ENCODE results near the gene ZNF428. TPM values are rescaled to one million over a fixed set of nuclear protein-coding genes. Genes with fewer than 3 reads are reported as not detected.

ZNF428 gene
- polyA plus RNA-seq, 3 donors: 3.8 to 5.6 (median 3.9) TPM

DNA sequence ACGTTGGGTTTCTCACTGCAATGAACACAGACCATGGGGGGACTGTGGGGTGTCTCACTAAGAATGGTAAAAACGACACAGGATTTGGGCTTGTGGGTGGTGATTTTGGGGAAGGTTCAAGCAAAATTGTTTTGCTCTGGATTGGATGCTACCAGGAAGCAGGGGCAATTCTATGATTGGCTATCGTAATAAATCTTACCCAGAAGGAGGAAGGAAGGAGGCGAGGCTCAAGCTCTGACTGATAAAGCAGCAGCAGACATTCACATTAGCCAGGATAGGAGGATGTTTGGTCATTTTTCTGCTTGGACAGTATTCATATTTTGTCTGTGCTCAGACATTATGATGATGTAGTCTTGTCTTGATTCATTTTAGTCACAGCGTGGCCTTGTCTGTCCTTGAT, 21.6 kb downstream of the ZNF428 start:
- H4K20me1 ChIP-seq (ENCODE audit: insufficient read depth, low read length): peaks cover 12% of the 10 kb centered on the region
- H3K9ac ChIP-seq (ENCODE audit: insufficient read depth, low read length, poor library complexity, severe bottlenecking): no peak overlapping the region
- H3K9me3 Mint-ChIP-seq: no peaks in the 10 kb centered on the region
- peaks cover 27% of the 10 kb centered on the region for H3K4me1 Mint-ChIP-seq
- H2AFZ ChIP-seq (ENCODE audit: insufficient read depth, low read depth, low read length, poor library complexity, severe bottlenecking): no peak overlapping the region
- DNase-seq: no peak
- peaks cover 35% of the 10 kb centered on the region for H3K79me2 ChIP-seq (ENCODE audit: insufficient read depth, low read length)
- H3K9me3 ChIP-seq (replicated peaks in 1 of 2; ENCODE audit: control insufficient read depth in 1 of 2, insufficient read depth in 1 of 2, low read length in 2 of 2): no peaks in the 10 kb centered on the region
- H3K27me3 Mint-ChIP-seq (ENCODE audit: low read depth in 3 of 3): no peaks in the 10 kb centered on the region
- no peak overlapping the region for H3K4me3 Mint-ChIP-seq
- peaks cover 38 to 47% of the 10 kb centered on the region in 2 donors for H3K36me3 Mint-ChIP-seq
- H3K27me3 ChIP-seq (ENCODE audit: control insufficient read depth in 2 of 2, insufficient read depth in 2 of 2, low read length in 2 of 2): no peaks in the 10 kb centered on the region
- peak overlapping the region; percentile 71 to 99 (median 98) for H3K27ac Mint-ChIP-seq
- H3K4me2 ChIP-seq (replicated peaks; ENCODE audit: extremely low read depth, low read length, poor library complexity, severe bottlenecking): peak overlapping the region; percentile 92
- TF ChIP-seq, protein P1, sequence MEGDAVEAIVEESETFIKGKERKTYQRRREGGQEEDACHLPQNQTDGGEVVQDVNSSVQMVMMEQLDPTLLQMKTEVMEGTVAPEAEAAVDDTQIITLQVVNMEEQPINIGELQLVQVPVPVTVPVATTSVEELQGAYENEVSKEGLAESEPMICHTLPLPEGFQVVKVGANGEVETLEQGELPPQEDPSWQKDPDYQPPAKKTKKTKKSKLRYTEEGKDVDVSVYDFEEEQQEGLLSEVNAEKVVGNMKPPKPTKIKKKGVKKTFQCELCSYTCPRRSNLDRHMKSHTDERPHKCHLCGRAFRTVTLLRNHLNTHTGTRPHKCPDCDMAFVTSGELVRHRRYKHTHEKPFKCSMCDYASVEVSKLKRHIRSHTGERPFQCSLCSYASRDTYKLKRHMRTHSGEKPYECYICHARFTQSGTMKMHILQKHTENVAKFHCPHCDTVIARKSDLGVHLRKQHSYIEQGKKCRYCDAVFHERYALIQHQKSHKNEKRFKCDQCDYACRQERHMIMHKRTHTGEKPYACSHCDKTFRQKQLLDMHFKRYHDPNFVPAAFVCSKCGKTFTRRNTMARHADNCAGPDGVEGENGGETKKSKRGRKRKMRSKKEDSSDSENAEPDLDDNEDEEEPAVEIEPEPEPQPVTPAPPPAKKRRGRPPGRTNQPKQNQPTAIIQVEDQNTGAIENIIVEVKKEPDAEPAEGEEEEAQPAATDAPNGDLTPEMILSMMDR (IDR thresholded peaks at IDR 0.05): no peak
- H3K27ac ChIP-seq (ENCODE audit: low read depth in 1 of 2, low read length in 2 of 2): peak overlapping the region in 1 of 2 donors; percentile 99
- H3K4me1 ChIP-seq (ENCODE audit: control insufficient read depth in 1 of 2, insufficient read depth in 2 of 2, low read length in 2 of 2): peaks cover 31 to 35% of the 10 kb centered on the region in 2 donors
- 28% methylated on average over 5 of the region's 5 CpGs for whole genome bisulfite sequencing (ENCODE audit: insufficient coverage)
- peaks cover 32 to 60% of the 10 kb centered on the region in 2 donors for H3K36me3 ChIP-seq (replicated peaks in 1 of 2; ENCODE audit: control insufficient read depth in 1 of 2, insufficient read depth in 2 of 2, low read length in 2 of 2)
- intact Hi-C loops (cut with micrococcal nuclease): loop anchor here in 1 of 2 donors (2.0 to 10.0 kb wide), 2 partner anchors 21 to 63 kb away; partner anchors contain the start of genes ZNF428 and ZNF575
- H3K4me3 ChIP-seq (replicated peaks in 1 of 3; ENCODE audit: low read depth in 2 of 3, low read length in 3 of 3): peak overlapping the region in 1 of 3 experiments; percentile 91

DNA sequence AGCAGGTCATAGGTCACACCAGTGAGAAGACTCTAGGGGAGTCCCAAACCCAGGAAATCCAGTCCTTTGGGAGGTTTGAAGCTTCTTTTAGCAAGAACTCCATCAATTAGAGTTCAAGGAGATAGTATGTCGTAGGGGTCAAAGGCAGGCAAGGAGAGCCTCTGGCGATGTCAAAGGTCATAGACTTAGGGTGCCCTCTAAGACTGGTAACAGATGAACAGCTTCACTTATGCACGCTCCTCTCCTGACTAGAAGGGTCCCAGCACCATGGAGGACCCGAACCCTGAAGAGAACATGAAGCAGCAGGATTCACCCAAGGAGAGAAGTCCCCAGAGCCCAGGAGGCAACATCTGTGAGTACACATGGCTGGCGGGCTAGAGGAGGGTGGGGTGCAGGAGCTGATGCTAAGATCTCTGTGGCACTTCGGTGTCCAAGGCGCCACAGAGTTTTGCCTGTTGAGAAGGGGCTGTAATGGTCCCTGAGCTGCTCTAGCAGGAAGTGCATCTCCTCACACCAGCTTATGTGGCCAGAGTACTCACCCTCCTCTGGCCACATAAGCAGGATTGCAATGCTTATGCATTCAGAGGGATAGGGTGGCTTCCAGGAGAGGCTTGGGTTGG, 22.5 kb downstream of the ZNF428 start:
- Histone ChIP-seq H3K27me3 (ENCODE audit: control insufficient read depth in 2 of 2, insufficient read depth in 2 of 2, low read length in 2 of 2) (no peaks in the 10 kb centered on the region), H3K4me1 (ENCODE audit: control insufficient read depth in 1 of 2, insufficient read depth in 2 of 2, low read length in 2 of 2) (peaks cover 31 to 35% of the 10 kb centered on the region in 2 donors), H3K4me2 (replicated peaks; ENCODE audit: extremely low read depth, low read length, poor library complexity, severe bottlenecking) (peak overlapping the region; percentile 92), H3K9me3 (replicated peaks in 1 of 2; ENCODE audit: control insufficient read depth in 1 of 2, insufficient read depth in 1 of 2, low read length in 2 of 2) (no peaks in the 10 kb centered on the region), H3K79me2 (ENCODE audit: insufficient read depth, low read length) (peaks cover 35% of the 10 kb centered on the region), H3K27ac (ENCODE audit: low read depth in 1 of 2, low read length in 2 of 2) (peak overlapping the region; percentile 93 to 99), H3K36me3 (replicated peaks in 1 of 2; ENCODE audit: control insufficient read depth in 1 of 2, insufficient read depth in 2 of 2, low read length in 2 of 2) (peaks cover 38 to 60% of the 10 kb centered on the region in 2 donors), H4K20me1 (ENCODE audit: insufficient read depth, low read length) (peaks cover 12% of the 10 kb centered on the region), H3K9ac (ENCODE audit: insufficient read depth, low read length, poor library complexity, severe bottlenecking) (peak overlapping the region; percentile 94), H3K4me3 (replicated peaks in 1 of 3; ENCODE audit: low read depth in 2 of 3, low read length in 3 of 3) (peak overlapping the region; percentile 71 to 91 (median 73)), H2AFZ (ENCODE audit: insufficient read depth, low read depth, low read length, poor library complexity, severe bottlenecking) (peak overlapping the region; percentile 87)
- peak overlapping the region; percentile 98 for H3K4me3 Mint-ChIP-seq
- peaks cover 27% of the 10 kb centered on the region for H3K4me1 Mint-ChIP-seq
- H3K9me3 Mint-ChIP-seq: no peaks in the 10 kb centered on the region
- TF ChIP-seq, protein P1 (IDR thresholded peaks at IDR 0.05): no peak
- no peaks in the 10 kb centered on the region for H3K27me3 Mint-ChIP-seq (ENCODE audit: low read depth in 3 of 3)
- intact Hi-C loops (cut with micrococcal nuclease): loop anchor here (1.0 to 10.0 kb wide), 4 partner anchors 22 to 64 kb away; partner anchors contain the start of genes PINLYP (in 2 of the 2), XRCC1 (in 2 of the 2), ZNF575 (in 2 of the 2) and ZNF428 (in 1 of the 2)
- no peak for DNase-seq
- peaks cover 38 to 49% of the 10 kb centered on the region in 2 donors for H3K36me3 Mint-ChIP-seq
- 8% methylated on average over 3 of the region's 7 CpGs for WGBS (ENCODE audit: insufficient coverage)
- peak overlapping the region; percentile 98 to 100 (median 99) for H3K27ac Mint-ChIP-seq
